Measurements from ENCODE around the gene LURAP1L.

Gene LURAP1L

DNA sequence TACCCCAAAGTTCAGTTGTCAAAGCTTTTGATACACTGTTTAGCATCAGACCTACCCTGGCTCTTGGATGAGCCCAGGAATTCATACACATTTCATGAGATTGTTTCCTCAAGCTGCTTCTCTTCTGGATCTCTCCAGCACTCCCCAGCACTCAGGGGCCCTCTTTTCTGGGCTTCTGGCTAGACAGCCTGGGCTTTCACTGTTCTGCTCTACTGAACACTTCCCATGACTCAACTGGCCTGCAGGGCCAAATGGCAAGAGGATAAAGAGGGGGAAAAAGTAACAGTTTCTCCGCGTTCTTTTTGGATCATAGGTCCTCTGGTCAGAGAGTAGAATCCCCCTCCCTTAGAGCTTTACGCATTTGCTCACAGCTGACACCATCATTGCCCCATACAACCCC, 20.9 kb upstream of the LURAP1L start:
- TF ChIP-seq, protein P1, sequence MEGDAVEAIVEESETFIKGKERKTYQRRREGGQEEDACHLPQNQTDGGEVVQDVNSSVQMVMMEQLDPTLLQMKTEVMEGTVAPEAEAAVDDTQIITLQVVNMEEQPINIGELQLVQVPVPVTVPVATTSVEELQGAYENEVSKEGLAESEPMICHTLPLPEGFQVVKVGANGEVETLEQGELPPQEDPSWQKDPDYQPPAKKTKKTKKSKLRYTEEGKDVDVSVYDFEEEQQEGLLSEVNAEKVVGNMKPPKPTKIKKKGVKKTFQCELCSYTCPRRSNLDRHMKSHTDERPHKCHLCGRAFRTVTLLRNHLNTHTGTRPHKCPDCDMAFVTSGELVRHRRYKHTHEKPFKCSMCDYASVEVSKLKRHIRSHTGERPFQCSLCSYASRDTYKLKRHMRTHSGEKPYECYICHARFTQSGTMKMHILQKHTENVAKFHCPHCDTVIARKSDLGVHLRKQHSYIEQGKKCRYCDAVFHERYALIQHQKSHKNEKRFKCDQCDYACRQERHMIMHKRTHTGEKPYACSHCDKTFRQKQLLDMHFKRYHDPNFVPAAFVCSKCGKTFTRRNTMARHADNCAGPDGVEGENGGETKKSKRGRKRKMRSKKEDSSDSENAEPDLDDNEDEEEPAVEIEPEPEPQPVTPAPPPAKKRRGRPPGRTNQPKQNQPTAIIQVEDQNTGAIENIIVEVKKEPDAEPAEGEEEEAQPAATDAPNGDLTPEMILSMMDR (IDR thresholded peaks at IDR 0.05; ENCODE audit: low read depth, low read length, missing control alignments), result no peak
- no peaks in the 10 kb centered on the region for H3K27me3 ChIP-seq (replicated peaks)
- in situ Hi-C loops (cut with HindIII; ENCODE audit: low pct_ligation_motif_present, low sequenced_read_pairs), result no loop called here
- no peaks in the 10 kb centered on the region for H3K36me3 ChIP-seq (replicated peaks)
- DNase-seq, result no peak
- H3K27ac ChIP-seq, result no peak overlapping the region
- H3K4me3 ChIP-seq (ENCODE audit: low read depth, low read length), result no peak overlapping the region

DNA sequence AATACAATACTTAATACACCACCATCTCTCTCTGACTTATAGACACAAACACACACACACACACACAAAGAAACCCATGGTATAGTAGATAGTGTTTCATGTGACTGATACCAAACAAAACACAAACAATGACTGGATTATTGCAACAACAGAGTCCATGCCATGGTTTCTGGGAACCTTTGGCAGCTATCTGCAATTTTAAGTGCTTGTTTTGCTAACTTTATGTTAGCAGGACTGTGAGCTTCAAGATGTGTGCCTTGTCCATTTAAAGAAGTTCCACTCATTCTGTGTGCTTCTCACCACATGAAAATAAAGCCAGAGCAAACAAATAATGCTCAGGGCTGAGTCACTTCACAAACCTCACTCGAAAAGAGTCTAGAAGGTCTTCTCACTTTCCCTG, 15.1 kb upstream of the LURAP1L start:
- H3K27ac ChIP-seq, result no peak overlapping the region
- H3K27me3 ChIP-seq (replicated peaks), result no peaks in the 10 kb centered on the region
- H3K4me3 ChIP-seq (ENCODE audit: low read depth, low read length), result no peak overlapping the region
- TF ChIP-seq, protein P1 (IDR thresholded peaks at IDR 0.05; ENCODE audit: low read depth, low read length, missing control alignments), result no peak
- in situ Hi-C loops (cut with HindIII; ENCODE audit: low pct_ligation_motif_present, low sequenced_read_pairs), result no loop called here
- H3K36me3 ChIP-seq (replicated peaks), result no peaks in the 10 kb centered on the region
- DNase-seq, result peak; percentile 33

- TF ChIP-seq, protein P1 (IDR thresholded peaks at IDR 0.05; ENCODE audit: low read depth, low read length, missing control alignments), result no peak
- Histone ChIP-seq H3K4me3 (ENCODE audit: low read depth, low read length) (no peak overlapping the region), H3K27ac (no peak overlapping the region), H3K27me3 (replicated peaks) (no peaks in the 10 kb centered on the region), H3K36me3 (replicated peaks) (no peaks in the 10 kb centered on the region)
- in situ Hi-C loops (cut with HindIII; ENCODE audit: low pct_ligation_motif_present, low sequenced_read_pairs), result no loop called here
- DNase-seq, result no peak
These were observed 14.1 kb upstream of the LURAP1L start for GRCh38 chr9:12760758-12761157.

- DNase-seq, result no peak
- in situ Hi-C loops (cut with HindIII; ENCODE audit: low pct_ligation_motif_present, low sequenced_read_pairs), result no loop called here
- no peak overlapping the region for H3K27ac ChIP-seq
- H3K27me3 ChIP-seq (replicated peaks), result no peaks in the 10 kb centered on the region
- TF ChIP-seq, protein P1 (IDR thresholded peaks at IDR 0.05; ENCODE audit: low read depth, low read length, missing control alignments), result no peak
- no peak overlapping the region for H3K4me3 ChIP-seq (ENCODE audit: low read depth, low read length)
- H3K36me3 ChIP-seq (replicated peaks), result no peaks in the 10 kb centered on the region
These were observed 10.7 kb upstream of the LURAP1L start for GRCh38 chr9:12764150-12764549.

DNA sequence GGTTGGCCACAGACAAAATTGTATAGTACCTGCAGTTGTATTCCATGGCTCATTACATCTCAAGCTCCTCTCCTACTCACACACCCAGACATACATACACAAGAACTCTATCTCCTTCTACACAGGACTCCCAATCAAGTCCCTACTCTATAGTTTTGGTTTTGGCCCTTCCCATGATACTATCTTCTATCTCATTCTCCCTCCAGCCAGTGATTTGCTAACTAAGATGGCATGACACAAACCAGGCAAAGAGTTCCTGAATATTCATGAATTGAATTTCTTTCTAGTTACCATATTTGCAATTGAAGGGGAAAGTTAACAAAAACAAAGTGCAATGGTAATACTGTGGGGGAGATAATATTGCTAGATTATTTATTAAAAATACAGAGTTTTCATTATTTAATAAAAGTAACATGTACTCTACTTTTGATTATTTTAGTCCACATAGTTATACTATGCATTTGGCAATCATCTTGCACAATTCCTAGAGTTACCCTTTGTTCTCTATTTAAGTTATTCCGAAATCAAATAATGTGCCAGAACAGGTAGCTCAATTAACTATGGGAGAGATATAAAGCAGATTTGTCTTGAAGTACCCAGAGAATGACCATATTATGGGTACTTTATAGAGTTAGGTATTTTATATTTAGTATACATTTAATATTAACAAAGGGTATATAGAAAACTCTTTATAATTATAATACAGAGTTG, 9.6 kb upstream of the LURAP1L start:
- Histone ChIP-seq H3K27ac (no peak overlapping the region), H3K27me3 (replicated peaks) (no peaks in the 10 kb centered on the region), H3K36me3 (replicated peaks) (no peaks in the 10 kb centered on the region), H3K4me3 (ENCODE audit: low read depth, low read length) (no peak overlapping the region)
- in situ Hi-C loops (cut with HindIII; ENCODE audit: low pct_ligation_motif_present, low sequenced_read_pairs), result no loop called here
- TF ChIP-seq, protein P1 (IDR thresholded peaks at IDR 0.05; ENCODE audit: low read depth, low read length, missing control alignments), result no peak
- DNase-seq, result no peak

DNA sequence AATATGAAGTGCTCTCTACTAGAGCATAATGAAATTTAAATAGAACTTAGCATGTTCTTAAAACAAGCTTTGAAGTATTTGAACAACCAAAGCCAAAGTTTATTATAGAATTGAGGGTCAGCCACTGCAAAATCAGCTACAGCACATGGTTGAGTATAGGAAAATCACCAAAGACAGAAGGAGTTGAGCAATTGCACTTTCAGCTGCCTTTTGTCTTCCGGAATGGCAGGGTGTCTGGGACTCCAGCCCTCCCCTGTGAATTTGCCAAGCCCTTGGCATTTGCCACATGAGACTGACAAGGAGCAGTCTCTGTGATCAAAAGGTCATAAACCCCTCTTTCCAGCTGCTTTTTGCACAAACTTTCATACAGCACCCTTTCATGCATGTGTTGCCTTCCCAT, 8.5 kb upstream of the LURAP1L start:
- no peak for DNase-seq
- H3K27me3 ChIP-seq (replicated peaks), result no peaks in the 10 kb centered on the region
- TF ChIP-seq, protein P1 (IDR thresholded peaks at IDR 0.05; ENCODE audit: low read depth, low read length, missing control alignments), result no peak
- in situ Hi-C loops (cut with HindIII; ENCODE audit: low pct_ligation_motif_present, low sequenced_read_pairs), result no loop called here
- H3K36me3 ChIP-seq (replicated peaks), result no peaks in the 10 kb centered on the region
- H3K4me3 ChIP-seq (ENCODE audit: low read depth, low read length), result no peak overlapping the region
- no peak overlapping the region for H3K27ac ChIP-seq

Measured in brain microvascular endothelial cell (primary cell).